HepG2 (cell line): ENCODE results near the gene S100G. TPM values are rescaled to one million over a fixed set of nuclear protein-coding genes. Genes with fewer than 3 reads are reported as not detected.

Source experiments
- ATAC-seq: fragments of 200-7000 bp; cut with Tn5 transposase; 3 replicates; pipeline ENCODE4 v1.9.1; 2020; ENCODE audit warnings: mild to moderate bottlenecking, moderate library complexity
- BruUV-seq: library from RNA; stranded (reverse); fragments of 400-500 nt; replicated peaks from 2 replicates; lab custom pipeline; 2021; lab: Mats Ljungman, UMichigan
- CTCF ChIA-PET: fragments of 300-600 bp; formaldehyde crosslinking; extraction: SDS; loops from one replicate; lab custom pipeline; 2021; ENCODE audit warnings: low total read pairs, inconsistent platforms, low intra/inter-chr PET ratio; lab: Yijun Ruan, JAX
- POLR2A ChIA-PET: fragments of 350-600 bp; sonication (Branson Sonifier 250); formaldehyde crosslinking; loops from one replicate; lab custom pipeline; 2020; ENCODE audit warnings: antibody characterized with exemption, inconsistent platforms; lab: Yijun Ruan, JAX
- DNase-seq: peaks from one replicate; pipeline ENCODE4 v3.0.0-alpha.2; 2015; ENCODE audit warnings: low spot score
- FAIRE-seq: peaks from 3 replicates; lab custom pipeline; 2011; peaks lifted over from hg19 to GRCh38; lab: Jason Lieb, UNC
- H2AFZ ChIP-seq: one replicate; pipeline ENCODE4 v1.6.1; 2011; ENCODE audit warnings: low read length, inconsistent platforms
- H3K27ac ChIP-seq: fragments of 300-600 bp; 3 replicates; pipeline ENCODE4 v1.8.0; 2011; ENCODE audit warnings: mixed run types, mild to moderate bottlenecking, mixed read lengths, low read length, inconsistent platforms; ENCODE audit not compliant: insufficient read depth; ENCODE audit errors: extremely low read length
- H3K27me3 ChIP-seq, 2 experiments: fragments of 200-600 bp in 1 of 2; 2 replicates in 1 of 2; 3 replicates in 1 of 2; pipeline versions ENCODE4 v1.6.0 to v1.8.0; 2011; ENCODE audit warnings: low read length in 2 of 2, mild to moderate bottlenecking in 2 of 2, moderate library complexity in 2 of 2, inconsistent platforms in 1 of 2; ENCODE audit not compliant: insufficient read depth in 2 of 2, control insufficient read depth in 1 of 2
- H3K36me3 ChIP-seq, 2 experiments: fragments of 200-600 bp in 1 of 2; replicated peaks in 1 of 2; 2 replicates in 1 of 2; 3 replicates in 1 of 2; pipeline versions ENCODE4 v1.5.1 to v1.8.0; 2011; ENCODE audit warnings: low read length in 2 of 2, inconsistent platforms in 1 of 2; ENCODE audit not compliant: insufficient read depth in 2 of 2, control insufficient read depth in 1 of 2
- H3K4me1 ChIP-seq: 2 replicates; pipeline ENCODE4 v1.5.1; 2012; ENCODE audit warnings: low read length, inconsistent platforms; ENCODE audit not compliant: insufficient read depth
- H3K4me2 ChIP-seq: 2 replicates; pipeline ENCODE4 v1.6.0; 2011; ENCODE audit warnings: low read depth, low read length, inconsistent platforms
- H3K4me3 ChIP-seq, 3 experiments: fragments of 200-600 bp in 1 of 3; sonication (generic), shearing (Covaris generic) in 1 of 3; replicated peaks in 1 of 3; 2 replicates each; pipeline ENCODE4 v1.5.1; 2011 to 2016; ENCODE audit warnings: low read length in 3 of 3, inconsistent platforms in 2 of 3, low read depth in 2 of 3, mild to moderate bottlenecking in 2 of 3, control low read depth in 1 of 3, mixed read lengths in 1 of 3; ENCODE audit not compliant: insufficient read depth in 1 of 3
- H3K79me2 ChIP-seq: one replicate; pipeline ENCODE4 v1.6.1; 2011; ENCODE audit warnings: low read length, inconsistent platforms; ENCODE audit not compliant: insufficient read depth
- H3K9ac ChIP-seq: 2 replicates; pipeline ENCODE4 v1.6.0; 2011; ENCODE audit warnings: mild to moderate bottlenecking, low read depth, low read length, inconsistent platforms; ENCODE audit not compliant: insufficient read depth
- H3K9me3 ChIP-seq: 2 replicates; pipeline ENCODE4 v1.5.1; 2012; ENCODE audit warnings: mild to moderate bottlenecking, low read length
- H4K20me1 ChIP-seq: 2 replicates; pipeline ENCODE4 v1.6.0; 2011; ENCODE audit warnings: inconsistent platforms, mild to moderate bottlenecking, low read length, moderate library complexity; ENCODE audit not compliant: insufficient read depth
- PAXIP1 ChIP-seq: sonication (generic); formaldehyde crosslinking; conservative IDR thresholded peaks from 2 replicates; pipeline ENCODE4 v1.4.0; 2020; ENCODE audit warnings: mild to moderate bottlenecking, missing genetic modification reagents, moderate library complexity
- SAP130 ChIP-seq: IDR thresholded peaks from 2 replicates; pipeline ENCODE4 v1.6.1; 2016; ENCODE audit warnings: low read depth
- TBX2 ChIP-seq: sonication (generic); formaldehyde crosslinking; IDR thresholded peaks from 2 replicates; pipeline ENCODE4 v1.5.0; 2020; ENCODE audit warnings: missing genetic modification reagents, mild to moderate bottlenecking, borderline replicate concordance
- WGBS: methylation state at CpG from one replicate; pipeline ENCODE4 v1.1.6; 2017; ENCODE audit warnings: low lambda C conversion rate; 5-methylcytosine and 5-hydroxymethylcytosine counted together
- in situ Hi-C: cut with HindIII; loops from 2 replicates; pipeline ENCODE4 v1.10.0; 2017; ENCODE audit warnings: low pct_unique_long_range_greater_than_20kb; ENCODE audit not compliant: extremely low pct_ligation_motif_present
- intact Hi-C: fragments of 100-400 bp; cut with micrococcal nuclease; formaldehyde crosslinking; loops from one replicate; pipeline ENCODE4 v1.10.0; 2022; ENCODE audit not compliant: unreplicated experiment
- polyA plus RNA-seq, 8 experiments: library from polyadenylated mRNA; depleted of rRNA in 3 of 8; stranded (reverse) in 7 of 8; unstranded in 1 of 8; fragments of >200 nt; fragmentation: Illumina TruSeq in 4 of 8; extraction: Trizol in 4 of 8; gene quantifications; 2 replicates each; pipeline versions ENCODE4 v1.2.1 to v1.2.3, GENCODE V29; 2011 to 2016; ENCODE audit warnings: low read depth in 4 of 8, missing spikeins in 1 of 8, mixed read lengths in 1 of 8; ENCODE audit not compliant: insufficient read depth in 1 of 8
- total RNA-seq, 5 experiments: library from RNA; depleted of rRNA; stranded (reverse); fragments of >200 nt; fragmentation: Illumina TruSeq; extraction: Trizol; gene quantifications; 2 replicates each; pipeline ENCODE4 v1.2.3, GENCODE V29; 2016; ENCODE audit warnings: low read depth in 1 of 5
- TF ChIP-seq, protein P1 (sequence below), 2 experiments: sonication (generic) in 1 of 2; formaldehyde crosslinking in 1 of 2; IDR thresholded peaks; 2 replicates each; pipeline versions ENCODE4 v1.4.0 to v1.6.1; 2016 to 2020; ENCODE audit warnings: borderline replicate concordance in 1 of 2, low read depth in 1 of 2, mild to moderate bottlenecking in 1 of 2, missing genetic modification reagents in 1 of 2
- TF ChIP-seq, protein P2 (sequence below): sonication (generic); formaldehyde crosslinking; conservative IDR thresholded peaks from 2 replicates; pipeline ENCODE4 v1.4.0; 2020; ENCODE audit warnings: missing genetic modification reagents

Gene S100G
- total and polyA plus RNA-seq, 2 of the 13 experiments (the other 11 are each of a cell fraction or from before 2014, with no cell fraction given) = not detected

DNA sequence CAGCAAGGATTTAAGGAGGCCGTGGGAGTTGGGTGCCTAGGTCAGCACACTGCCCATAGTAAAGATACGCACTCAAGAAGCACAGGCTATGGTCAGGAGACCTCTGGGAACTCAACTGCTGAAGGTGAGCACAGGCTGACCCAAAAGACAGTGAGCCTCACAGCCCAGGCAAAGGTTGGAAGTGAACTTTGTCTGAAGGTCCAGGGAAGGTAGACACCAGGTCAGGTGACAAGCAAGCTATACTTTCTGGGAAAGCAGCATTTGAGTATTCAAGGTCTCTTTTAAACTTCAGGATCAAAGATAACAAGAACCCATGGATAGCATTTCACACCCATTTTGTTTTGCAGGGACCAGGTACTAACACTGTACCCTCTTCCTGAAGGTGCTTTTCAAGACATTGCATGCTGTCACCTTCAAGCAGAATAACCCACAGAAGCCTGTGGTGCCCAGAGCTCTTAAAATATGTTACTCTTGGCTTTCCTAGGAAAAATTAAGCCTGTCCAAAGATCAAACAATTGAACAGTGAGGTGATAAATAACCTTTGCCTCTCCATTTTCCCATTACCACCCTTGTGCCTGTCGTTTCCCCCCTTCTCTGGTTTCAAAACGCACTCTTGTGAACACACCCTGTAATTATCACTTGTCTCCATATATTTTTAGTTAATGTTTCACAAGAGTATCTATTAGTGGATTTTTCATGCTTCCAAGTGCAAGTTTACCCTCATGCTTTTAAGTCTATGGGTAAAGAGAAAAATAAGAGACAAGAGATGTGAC is 3.4 kb upstream of the S100G start:
- in situ Hi-C loops (no loop called here), intact Hi-C loops (no loop called here)
- ATAC-seq (peak; percentile 73), DNase-seq (peak; percentile 11), FAIRE-seq (no peak)
- Histone ChIP-seq H3K9ac (no peak overlapping the region), H3K4me3 (no peak overlapping the region), H3K36me3 (no peaks in the 10 kb centered on the region), H3K79me2 (no peaks in the 10 kb centered on the region), H3K4me2 (0 out of 2 replicates have a peak overlapping the region, but pooled peaks have one; percentile 7), H3K27ac (peak overlapping the region; percentile 54), H2AFZ (no peak overlapping the region), H3K9me3 (no peaks in the 10 kb centered on the region), H3K4me1 (peaks cover 17% of the 10 kb centered on the region), H3K27me3 (no peaks in the 10 kb centered on the region), H4K20me1 (no peaks in the 10 kb centered on the region)
- no TSS peak for BruUV-seq
- WGBS = 0% methylated on average over 2 of the region's 4 CpGs
- TF ChIP-seq, protein P1, sequence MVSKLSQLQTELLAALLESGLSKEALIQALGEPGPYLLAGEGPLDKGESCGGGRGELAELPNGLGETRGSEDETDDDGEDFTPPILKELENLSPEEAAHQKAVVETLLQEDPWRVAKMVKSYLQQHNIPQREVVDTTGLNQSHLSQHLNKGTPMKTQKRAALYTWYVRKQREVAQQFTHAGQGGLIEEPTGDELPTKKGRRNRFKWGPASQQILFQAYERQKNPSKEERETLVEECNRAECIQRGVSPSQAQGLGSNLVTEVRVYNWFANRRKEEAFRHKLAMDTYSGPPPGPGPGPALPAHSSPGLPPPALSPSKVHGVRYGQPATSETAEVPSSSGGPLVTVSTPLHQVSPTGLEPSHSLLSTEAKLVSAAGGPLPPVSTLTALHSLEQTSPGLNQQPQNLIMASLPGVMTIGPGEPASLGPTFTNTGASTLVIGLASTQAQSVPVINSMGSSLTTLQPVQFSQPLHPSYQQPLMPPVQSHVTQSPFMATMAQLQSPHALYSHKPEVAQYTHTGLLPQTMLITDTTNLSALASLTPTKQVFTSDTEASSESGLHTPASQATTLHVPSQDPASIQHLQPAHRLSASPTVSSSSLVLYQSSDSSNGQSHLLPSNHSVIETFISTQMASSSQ (IDR thresholded peaks at IDR 0.05; ENCODE audit: low read depth) = 0 out of 2 replicates have a peak, but pooled peaks have one; percentile 22
- TF ChIP-seq, protein P1 (CRISPR knock-in tag; IDR thresholded peaks at IDR 0.05; ENCODE audit: borderline replicate concordance) = no peak
- TF ChIP-seq, protein P2, sequence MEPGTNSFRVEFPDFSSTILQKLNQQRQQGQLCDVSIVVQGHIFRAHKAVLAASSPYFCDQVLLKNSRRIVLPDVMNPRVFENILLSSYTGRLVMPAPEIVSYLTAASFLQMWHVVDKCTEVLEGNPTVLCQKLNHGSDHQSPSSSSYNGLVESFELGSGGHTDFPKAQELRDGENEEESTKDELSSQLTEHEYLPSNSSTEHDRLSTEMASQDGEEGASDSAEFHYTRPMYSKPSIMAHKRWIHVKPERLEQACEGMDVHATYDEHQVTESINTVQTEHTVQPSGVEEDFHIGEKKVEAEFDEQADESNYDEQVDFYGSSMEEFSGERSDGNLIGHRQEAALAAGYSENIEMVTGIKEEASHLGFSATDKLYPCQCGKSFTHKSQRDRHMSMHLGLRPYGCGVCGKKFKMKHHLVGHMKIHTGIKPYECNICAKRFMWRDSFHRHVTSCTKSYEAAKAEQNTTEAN (CRISPR knock-in tag) = no peak
- TF ChIP-seq PAXIP1 = peak; percentile 32; the same call in 1 of the 2 replicates
- 0 out of 2 replicates have a peak, but pooled peaks have one; percentile 14 for TF ChIP-seq SAP130 (CRISPR knock-in tag)
- peak; percentile 44; the same call in 1 of the 2 replicates for TF ChIP-seq TBX2 (CRISPR knock-in tag)
- POLR2A ChIA-PET = no interaction called here
- CTCF ChIA-PET = no interaction called here
